ENCODE data around the gene CAPN1.

- TF ChIP-seq, protein P1, sequence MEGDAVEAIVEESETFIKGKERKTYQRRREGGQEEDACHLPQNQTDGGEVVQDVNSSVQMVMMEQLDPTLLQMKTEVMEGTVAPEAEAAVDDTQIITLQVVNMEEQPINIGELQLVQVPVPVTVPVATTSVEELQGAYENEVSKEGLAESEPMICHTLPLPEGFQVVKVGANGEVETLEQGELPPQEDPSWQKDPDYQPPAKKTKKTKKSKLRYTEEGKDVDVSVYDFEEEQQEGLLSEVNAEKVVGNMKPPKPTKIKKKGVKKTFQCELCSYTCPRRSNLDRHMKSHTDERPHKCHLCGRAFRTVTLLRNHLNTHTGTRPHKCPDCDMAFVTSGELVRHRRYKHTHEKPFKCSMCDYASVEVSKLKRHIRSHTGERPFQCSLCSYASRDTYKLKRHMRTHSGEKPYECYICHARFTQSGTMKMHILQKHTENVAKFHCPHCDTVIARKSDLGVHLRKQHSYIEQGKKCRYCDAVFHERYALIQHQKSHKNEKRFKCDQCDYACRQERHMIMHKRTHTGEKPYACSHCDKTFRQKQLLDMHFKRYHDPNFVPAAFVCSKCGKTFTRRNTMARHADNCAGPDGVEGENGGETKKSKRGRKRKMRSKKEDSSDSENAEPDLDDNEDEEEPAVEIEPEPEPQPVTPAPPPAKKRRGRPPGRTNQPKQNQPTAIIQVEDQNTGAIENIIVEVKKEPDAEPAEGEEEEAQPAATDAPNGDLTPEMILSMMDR (IDR thresholded peaks at IDR 0.05; ENCODE audit: low read depth, low read length), result peak; percentile 98
- TF ChIP-seq POLR2A (IDR thresholded peaks at IDR 0.05; ENCODE audit: extremely low read depth, insufficient read length), result no peak
- TF ChIP-seq MAX (IDR thresholded peaks at IDR 0.05; ENCODE audit: low read depth, low read length), result 0 out of 2 replicates have a peak, but pooled peaks have one; percentile 21
- TF ChIP-seq MYC (IDR thresholded peaks at IDR 0.05; ENCODE audit: low read depth, low read length), result peak; percentile 52; the same call in 1 of the 2 replicates
Measured at GRCh38 chr11:65204646-65205601, 23.2 kb downstream of the CAPN1 start.
